ENCODE measurements around the gene SLC24A4.

- TF ChIP-seq, protein P1, sequence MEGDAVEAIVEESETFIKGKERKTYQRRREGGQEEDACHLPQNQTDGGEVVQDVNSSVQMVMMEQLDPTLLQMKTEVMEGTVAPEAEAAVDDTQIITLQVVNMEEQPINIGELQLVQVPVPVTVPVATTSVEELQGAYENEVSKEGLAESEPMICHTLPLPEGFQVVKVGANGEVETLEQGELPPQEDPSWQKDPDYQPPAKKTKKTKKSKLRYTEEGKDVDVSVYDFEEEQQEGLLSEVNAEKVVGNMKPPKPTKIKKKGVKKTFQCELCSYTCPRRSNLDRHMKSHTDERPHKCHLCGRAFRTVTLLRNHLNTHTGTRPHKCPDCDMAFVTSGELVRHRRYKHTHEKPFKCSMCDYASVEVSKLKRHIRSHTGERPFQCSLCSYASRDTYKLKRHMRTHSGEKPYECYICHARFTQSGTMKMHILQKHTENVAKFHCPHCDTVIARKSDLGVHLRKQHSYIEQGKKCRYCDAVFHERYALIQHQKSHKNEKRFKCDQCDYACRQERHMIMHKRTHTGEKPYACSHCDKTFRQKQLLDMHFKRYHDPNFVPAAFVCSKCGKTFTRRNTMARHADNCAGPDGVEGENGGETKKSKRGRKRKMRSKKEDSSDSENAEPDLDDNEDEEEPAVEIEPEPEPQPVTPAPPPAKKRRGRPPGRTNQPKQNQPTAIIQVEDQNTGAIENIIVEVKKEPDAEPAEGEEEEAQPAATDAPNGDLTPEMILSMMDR (IDR thresholded peaks at IDR 0.05; ENCODE audit: extremely low read depth in 1 of 2, insufficient read depth in 1 of 2, low read depth in 1 of 2, low read length in 2 of 2), result no peak
- no peak for TF ChIP-seq JUN (IDR thresholded peaks at IDR 0.05; ENCODE audit: borderline replicate concordance, insufficient read depth, insufficient read length, low read depth)
- TF ChIP-seq POLR2A (IDR thresholded peaks at IDR 0.05; ENCODE audit: low read depth, low read length), result no peak
- no peak for TF ChIP-seq EZH2 (IDR thresholded peaks at IDR 0.05; ENCODE audit: borderline replicate concordance, low read depth, low read length, severe bottlenecking)
- TF ChIP-seq, protein P2, sequence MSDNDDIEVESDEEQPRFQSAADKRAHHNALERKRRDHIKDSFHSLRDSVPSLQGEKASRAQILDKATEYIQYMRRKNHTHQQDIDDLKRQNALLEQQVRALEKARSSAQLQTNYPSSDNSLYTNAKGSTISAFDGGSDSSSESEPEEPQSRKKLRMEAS (IDR thresholded peaks at IDR 0.05; ENCODE audit: insufficient read depth, insufficient read length), result no peak
- no peak for TF ChIP-seq GATA2 (IDR thresholded peaks at IDR 0.05; ENCODE audit: insufficient read depth, insufficient read length, low read depth, low read length)
- no peak for TF ChIP-seq POLR2AphosphoS5 (IDR thresholded peaks at IDR 0.05; ENCODE audit: insufficient read depth, low read depth, low read length)
- no peak for TF ChIP-seq FOS (IDR thresholded peaks at IDR 0.05; ENCODE audit: borderline replicate concordance, insufficient read depth, low read length)
Measured at GRCh38 chr14:92356677-92357076, 33.7 kb downstream of the SLC24A4 start.

Data from endothelial cell of umbilical vein (primary cell).